B cell (primary cell): ENCODE data around the gene IGFN1. TPM values are rescaled to one million over a fixed set of nuclear protein-coding genes. Genes with fewer than 3 reads are reported as not detected.

ENCODE experiments used
- ATAC-seq: fragments of 200-7000 bp; cut with Tn5 transposase; one replicate; pipeline ENCODE4 v1.10.0; 2021; ENCODE audit warnings: low read depth, mild to moderate bottlenecking, moderate number of reproducible peaks, moderate library complexity
- CTCF ChIA-PET: fragments of 350-600 bp; sonication (Branson Sonifier 250); formaldehyde crosslinking; loops from one replicate; lab custom pipeline; 2021; ENCODE audit warnings: antibody characterized with exemption, inconsistent platforms; lab: Charles Lee
- POLR2A ChIA-PET: fragments of 350-600 bp; sonication (Branson Sonifier 250); formaldehyde crosslinking; loops from one replicate; lab custom pipeline; 2021; ENCODE audit warnings: antibody characterized with exemption; lab: Charles Lee
- DNase-seq: peaks from one replicate; pipeline ENCODE4 v3.0.0; 2013
- H2AFZ ChIP-seq: 2 replicates; pipeline ENCODE4 v1.6.1; 2012; ENCODE audit warnings: mild to moderate bottlenecking, low read depth, low read length; ENCODE audit not compliant: insufficient read depth, poor library complexity, severe bottlenecking
- H3K27ac ChIP-seq, 2 donors: 1 replicate in 1 of 2; 2 replicates in 1 of 2; pipeline ENCODE4 v1.5.1; 2012 to 2013; ENCODE audit warnings: low read length in 2 of 2, mild to moderate bottlenecking in 2 of 2, moderate library complexity in 1 of 2
- H3K27me3 ChIP-seq, 4 experiments: fragments of 200-600 bp in 1 of 4; sonication (generic) in 1 of 4; replicated peaks in 1 of 4; 1 replicate in 2 of 4; 2 replicates in 2 of 4; pipeline versions ENCODE4 v1.6.1 to v1.7.0; 2013 to 2016; ENCODE audit warnings: low read length in 3 of 4, mild to moderate bottlenecking in 2 of 4, mixed read lengths in 1 of 4, moderate library complexity in 1 of 4; ENCODE audit not compliant: insufficient read depth in 4 of 4, control insufficient read depth in 3 of 4; ENCODE audit errors: control extremely low read depth in 1 of 4
- H3K36me3 ChIP-seq, 2 experiments: replicated peaks in 1 of 2; 1 replicate in 1 of 2; 2 replicates in 1 of 2; pipeline versions ENCODE4 v1.6.1 to v1.7.1; 2013; ENCODE audit warnings: low read length in 1 of 2; ENCODE audit not compliant: insufficient read depth in 2 of 2, control insufficient read depth in 1 of 2; ENCODE audit errors: control extremely low read depth in 1 of 2, extremely low read depth in 1 of 2
- H3K4me1 ChIP-seq, 2 donors: fragments of 200-600 bp in 1 of 2; sonication (generic) in 1 of 2; 1 replicate in 1 of 2; 2 replicates in 1 of 2; pipeline versions ENCODE4 v1.5.1 to v1.6.1; 2013 to 2017; ENCODE audit warnings: low read length in 2 of 2; ENCODE audit not compliant: control insufficient read depth in 2 of 2, insufficient read depth in 2 of 2
- H3K4me2 ChIP-seq: replicated peaks from 2 replicates; pipeline ENCODE3; 2012; ENCODE audit warnings: mild to moderate bottlenecking, low read depth, low read length; ENCODE audit not compliant: poor library complexity, severe bottlenecking
- H3K4me3 ChIP-seq, 5 experiments: fragments of 200-600 bp in 1 of 5; sonication (generic) in 1 of 5; 1 replicate in 3 of 5; 2 replicates in 2 of 5; pipeline versions ENCODE4 v1.5.1 to v1.7.0; 2011 to 2016; ENCODE audit warnings: low read length in 4 of 5, mild to moderate bottlenecking in 4 of 5, low read depth in 2 of 5, control low read depth in 1 of 5, moderate library complexity in 1 of 5; ENCODE audit not compliant: insufficient read depth in 1 of 5; ENCODE audit errors: control extremely low read depth in 1 of 5, extremely low read depth in 1 of 5
- H3K79me2 ChIP-seq: fragments of 200-600 bp; sonication (generic); one replicate; pipeline ENCODE4 v1.6.0; 2016; ENCODE audit warnings: low read length; ENCODE audit not compliant: control insufficient read depth, insufficient read depth
- H3K9ac ChIP-seq: fragments of 200-600 bp; sonication (generic); 2 replicates; pipeline ENCODE4 v1.6.1; 2017; ENCODE audit warnings: mild to moderate bottlenecking, low read length, moderate library complexity
- H3K9me3 ChIP-seq, 3 donors: one replicate each; pipeline versions ENCODE4 v1.6.1 to v1.7.1; 2013; ENCODE audit warnings: low read length in 2 of 3; ENCODE audit not compliant: control insufficient read depth in 2 of 3, insufficient read depth in 1 of 3; ENCODE audit errors: control extremely low read depth in 1 of 3
- H4K20me1 ChIP-seq: 2 replicates; pipeline ENCODE4 v1.6.0; 2012; ENCODE audit warnings: mild to moderate bottlenecking, low read length; ENCODE audit not compliant: insufficient read depth, control insufficient read depth, poor library complexity, severe bottlenecking
- H3K27ac Mint-ChIP-seq: one replicate; pipeline ENCODE4 v1.8.0; 2021; ENCODE audit warnings: mixed read lengths
- H3K27me3 Mint-ChIP-seq: one replicate; pipeline ENCODE4 v1.8.0; 2021; ENCODE audit warnings: mixed read lengths
- H3K4me1 Mint-ChIP-seq: one replicate; pipeline ENCODE4 v1.8.0; 2021; ENCODE audit warnings: mixed read lengths
- H3K4me3 Mint-ChIP-seq: one replicate; pipeline ENCODE4 v1.8.0; 2021; ENCODE audit warnings: mixed read lengths
- H3K9me3 Mint-ChIP-seq: one replicate; pipeline ENCODE4 v1.8.0; 2022; ENCODE audit warnings: mixed read lengths; ENCODE audit not compliant: insufficient read depth
- CTCF ChIP-seq: fragments of 200-600 bp; IDR thresholded peaks from one replicate; pipeline ENCODE4 v1.8.0; 2022; ENCODE audit warnings: antibody characterized with exemption, mild to moderate bottlenecking
- EZH2 ChIP-seq: IDR thresholded peaks from 2 replicates; pipeline ENCODE4 v1.6.1; 2012; ENCODE audit warnings: borderline replicate concordance, low read depth, mild to moderate bottlenecking, moderate library complexity, low read length; ENCODE audit not compliant: insufficient read depth, poor library complexity, severe bottlenecking
- WGBS: methylation state at CpG from one replicate; pipeline ENCODE4 v1.1.5; 2013; ENCODE audit warnings: missing lambda C conversion rate; ENCODE audit not compliant: insufficient coverage; 5-methylcytosine and 5-hydroxymethylcytosine counted together
- intact Hi-C: fragments of 100-400 bp; cut with micrococcal nuclease; formaldehyde crosslinking; loops from one replicate; pipeline ENCODE4 v1.10.0; 2022
- polyA plus RNA-seq: library from polyadenylated mRNA; depleted of rRNA; stranded (reverse); fragments of >200 nt; gene quantifications from 2 replicates; pipeline ENCODE4 v1.2.3, GENCODE V29; 2012
- total RNA-seq, 2 donors: library from RNA; stranded (reverse); fragments of 120-200 nt in 1 of 2; gene quantifications; 1 replicate in 1 of 2; 2 replicates in 1 of 2; pipeline versions ENCODE4 v1.2.3 to v1.2.4, GENCODE V29; 2013 to 2022

The IGFN1 gene
- total and polyA plus RNA-seq, 2 donors (not counting 1 experiment from before 2014, with no cell fraction given), result not detected

DNA sequence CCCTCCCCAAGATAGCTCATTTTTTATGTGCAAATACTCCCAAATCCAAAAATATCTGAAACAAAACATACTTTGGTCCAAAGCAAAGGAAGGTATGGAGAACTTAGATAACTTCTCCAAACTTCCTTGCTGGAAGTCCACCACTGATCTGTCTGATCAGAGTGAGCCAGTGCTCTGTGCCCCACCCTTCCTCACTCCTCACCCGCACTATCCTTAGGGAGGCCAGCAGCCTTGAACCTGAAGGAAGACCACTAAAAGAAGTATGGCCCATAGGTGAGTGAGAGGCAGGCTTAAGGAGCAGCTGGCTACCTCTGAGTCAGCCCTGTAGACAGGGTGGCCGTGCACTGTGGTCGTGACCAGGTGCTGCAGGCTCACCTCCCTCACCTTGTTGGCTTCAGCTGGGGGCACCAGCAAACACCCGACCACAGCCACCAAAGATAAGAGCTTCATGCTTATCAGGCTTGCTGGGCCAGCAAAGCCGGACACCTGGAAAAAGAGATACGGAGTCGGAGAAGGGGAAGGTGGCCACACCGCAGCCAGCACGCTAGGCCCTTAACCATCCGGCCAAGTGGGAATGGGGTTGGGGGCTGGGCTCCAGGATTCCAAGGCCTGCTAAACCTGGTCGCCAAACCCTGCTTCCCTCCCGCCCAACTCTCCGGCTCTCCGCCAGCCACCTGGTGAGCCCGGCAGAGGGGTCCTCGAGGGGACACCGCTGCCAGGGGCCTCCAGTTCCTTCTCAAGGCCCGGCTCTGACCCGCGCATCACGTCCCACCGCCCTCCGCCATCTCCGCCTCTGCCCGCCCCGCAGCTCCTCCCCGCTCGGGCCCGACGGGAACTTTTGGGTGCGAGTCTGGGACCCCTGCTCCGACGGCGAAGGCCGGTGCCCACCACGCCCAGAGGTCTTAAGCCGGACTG lies 36.9 kb upstream of the IGFN1 start:
- peaks cover 11% of the 10 kb centered on the region for H3K27me3 Mint-ChIP-seq
- ChIA-PET POLR2A (interaction anchor here (0.6 to 1.1 kb wide), 3 partner anchors 8 to 39 kb away, joined by 3 read pairs; no protein-coding TSS in a partner anchor), CTCF (interaction anchor here (0.9 to 1.6 kb wide), 4 partner anchors 16 to 181 kb away, joined by 3 to 5 read pairs (median 3); no protein-coding TSS in a partner anchor)
- H3K4me1 Mint-ChIP-seq, result peaks cover 18% of the 10 kb centered on the region
- H2AFZ ChIP-seq, result peak overlapping the region; percentile 89
- H3K27ac Mint-ChIP-seq, result peak overlapping the region; percentile 86
- H4K20me1 ChIP-seq, result no peaks in the 10 kb centered on the region
- H3K4me3 ChIP-seq, result peak overlapping the region; percentile 19 to 81 (median 71)
- no peaks in the 10 kb centered on the region for H3K9me3 Mint-ChIP-seq
- peaks cover 9 to 17% of the 10 kb centered on the region in 2 donors for H3K4me1 ChIP-seq
- peak overlapping the region in 1 of 2 donors; percentile 35 for H3K27ac ChIP-seq
- under 1% methylated on average over 35 of the region's 37 CpGs for WGBS
- peaks cover 0 to 17% of the 10 kb centered on the region in 2 experiments for H3K36me3 ChIP-seq
- ATAC-seq, result peak; percentile 77
- H3K79me2 ChIP-seq, result peaks cover 6% of the 10 kb centered on the region
- intact Hi-C loops, result loop anchor here (1.0 to 10.0 kb wide), 3 partner anchors 17 to 991 kb away; partner anchors contain the start of gene ARL8A
- peaks cover 0 to 16% (median 4%) of the 10 kb centered on the region in 4 experiments for H3K27me3 ChIP-seq
- H3K9me3 ChIP-seq, result no peaks in the 10 kb centered on the region
- peak overlapping the region; percentile 83 for H3K4me2 ChIP-seq
- TF ChIP-seq CTCF (no peak), EZH2 (no peak)
- H3K9ac ChIP-seq, result peak overlapping the region; percentile 68
- peak overlapping the region; percentile 90 for H3K4me3 Mint-ChIP-seq
- DNase-seq, result no peak
